ENCODE results near the gene IFITM10.

Gene IFITM10

GRCh38 chr11:1750840-1751530 lies 590 bp upstream of the IFITM10 start:
- DNase-seq = no peak

- DNase-seq = no peak
Measured at GRCh38 chr11:1749395-1750351, 722 bp downstream of the IFITM10 start.

- DNase-seq = no peak
Measured at GRCh38 chr11:1748636-1749394, 1.6 kb downstream of the IFITM10 start.

- no peak for DNase-seq
Measured at GRCh38 chr11:1747753-1748635, 2.4 kb downstream of the IFITM10 start.

- DNase-seq = no peak
Measured at GRCh38 chr11:1746956-1747752, 3.2 kb downstream of the IFITM10 start.

GRCh38 chr11:1746511-1746931 lies 3.9 kb downstream of the IFITM10 start:
- DNase-seq = no peak

- no peak for DNase-seq
Measured at GRCh38 chr11:1745701-1746320, 4.6 kb downstream of the IFITM10 start.

- no peak for DNase-seq
Measured at GRCh38 chr11:1744891-1745700, 5.3 kb downstream of the IFITM10 start.

- no peak for DNase-seq
Measured at GRCh38 chr11:1744137-1744886, 6.1 kb downstream of the IFITM10 start.

GRCh38 chr11:1743585-1744136 lies 6.7 kb downstream of the IFITM10 start:
- DNase-seq = no peak

GRCh38 chr11:1742869-1743584 lies 7.4 kb downstream of the IFITM10 start:
- no peak for DNase-seq

- DNase-seq = no peak
Measured at GRCh38 chr11:1742371-1742770, 8.0 kb downstream of the IFITM10 start.

- no peak for DNase-seq
Measured at GRCh38 chr11:1741741-1742140, 8.7 kb downstream of the IFITM10 start.

- DNase-seq = no peak
Measured at GRCh38 chr11:1740786-1741530, 9.4 kb downstream of the IFITM10 start.

- DNase-seq = no peak
Measured at GRCh38 chr11:1739576-1739975, 10.8 kb downstream of the IFITM10 start.

GRCh38 chr11:1738380-1738779 lies 12.0 kb downstream of the IFITM10 start:
- DNase-seq = no peak

- no peak for DNase-seq
Measured at GRCh38 chr11:1737080-1737757, 13.2 kb downstream of the IFITM10 start.
